Naive B cell (primary cell): ENCODE results near the gene MGLL. TPM values are rescaled to one million over a fixed set of nuclear protein-coding genes. Genes with fewer than 3 reads are reported as not detected.
A peak's percentile ranks its signal among the peaks of the same experiment; 100 is the strongest.

Source experiments
- ATAC-seq, 2 donors: fragments of 150-1000 bp; cut with Tn5 transposase; 2 replicates each; pipeline ENCODE4 v1.10.0; 2021; ENCODE audit warnings: low read depth in 2 of 2, mild to moderate bottlenecking in 2 of 2, moderate library complexity in 2 of 2
- DNase-seq: peaks from one replicate; pipeline ENCODE4 v3.0.0; 2022
- H3K27ac Mint-ChIP-seq, 6 donors: one replicate each; pipeline ENCODE4 v1.8.0; 2020 to 2022; ENCODE audit warnings: mild to moderate bottlenecking in 6 of 6, mixed read lengths in 6 of 6, moderate library complexity in 5 of 6, inconsistent platforms in 2 of 6
- H3K27me3 Mint-ChIP-seq, 3 donors: one replicate each; pipeline ENCODE4 v1.8.0; 2021 to 2022; ENCODE audit warnings: mixed read lengths in 3 of 3, mild to moderate bottlenecking in 1 of 3
- H3K36me3 Mint-ChIP-seq, 2 donors: one replicate each; pipeline ENCODE4 v1.8.0; 2020 to 2022; ENCODE audit warnings: mixed read lengths in 2 of 2, inconsistent platforms in 1 of 2, mild to moderate bottlenecking in 1 of 2
- H3K4me1 Mint-ChIP-seq, 3 donors: one replicate each; pipeline ENCODE4 v1.8.0; 2020 to 2022; ENCODE audit warnings: mixed read lengths in 3 of 3, inconsistent platforms in 1 of 3, mild to moderate bottlenecking in 1 of 3, moderate library complexity in 1 of 3
- H3K4me3 Mint-ChIP-seq, 8 donors: one replicate each; pipeline ENCODE4 v1.8.0; 2020 to 2022; ENCODE audit warnings: mild to moderate bottlenecking in 8 of 8, mixed read lengths in 8 of 8, moderate library complexity in 8 of 8, inconsistent platforms in 2 of 8
- H3K9me3 Mint-ChIP-seq, 7 donors: one replicate each; pipeline ENCODE4 v1.8.0; 2020 to 2022; ENCODE audit warnings: mixed read lengths in 7 of 7, mild to moderate bottlenecking in 5 of 7, inconsistent platforms in 2 of 7, moderate library complexity in 1 of 7
- polyA plus RNA-seq, 6 donors: library from polyadenylated mRNA; unstranded; fragments of 300-500 nt; fragmentation: Illumina TruSeq; gene quantifications; one replicate each; pipeline ENCODE4 v1.2.3, GENCODE V29; 2021; ENCODE audit warnings: low read depth in 6 of 6

MGLL gene
- polyA plus RNA-seq, 6 donors from 2014 or later, result 0.40 to 3.6 (median 1.3) TPM; not detected in 1

DNA sequence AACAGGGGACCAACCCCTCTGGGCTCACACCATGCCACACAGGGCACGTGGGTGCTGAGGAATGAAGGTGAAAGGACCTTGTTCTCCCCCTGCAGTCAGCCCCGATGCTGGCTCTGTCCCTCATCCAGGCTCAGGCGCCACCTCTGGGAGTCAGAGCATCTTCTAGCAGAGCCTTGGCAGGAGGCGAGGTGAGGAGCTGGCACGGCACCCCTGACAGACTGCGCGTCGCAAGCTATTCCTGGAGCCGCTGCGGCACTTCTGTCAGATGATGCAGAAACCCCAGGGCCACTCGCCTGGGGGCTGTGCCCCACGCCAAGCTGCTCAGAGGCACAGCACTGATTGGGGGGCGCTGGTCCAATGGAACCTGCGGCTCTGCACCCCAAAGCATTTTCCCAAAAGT lies 62.0 kb downstream of the MGLL start:
- Mint-ChIP-seq H3K27ac (no peak overlapping the region), H3K4me3 (no peak overlapping the region), H3K4me1 (peaks cover 13 to 27% (median 25%) of the 10 kb centered on the region in 3 donors), H3K9me3 (no peaks in the 10 kb centered on the region), H3K27me3 (peaks cover 0 to 5% (median 4%) of the 10 kb centered on the region in 3 donors), H3K36me3 (no peaks in the 10 kb centered on the region)
- ATAC-seq, result no peak
- DNase-seq, result no peak

DNA sequence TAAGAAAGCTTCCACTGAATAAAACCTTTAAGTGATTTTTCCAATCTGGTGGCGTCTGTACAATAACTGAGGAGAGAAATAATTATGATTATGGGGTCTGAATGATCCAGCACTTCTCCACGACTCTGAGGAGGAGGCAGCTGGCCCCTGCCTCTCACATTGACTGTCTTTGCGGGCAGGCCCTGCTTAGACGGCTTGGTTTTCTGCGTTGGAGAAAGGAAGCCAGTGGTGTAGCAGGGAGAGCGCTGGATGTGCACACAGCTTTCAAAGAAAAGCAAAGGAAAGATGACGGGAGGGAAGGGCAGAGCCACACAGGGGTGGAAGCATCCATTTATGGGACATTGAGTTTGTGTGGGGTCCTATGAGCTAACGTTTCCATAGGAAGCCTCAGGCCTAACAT lies 62.5 kb downstream of the MGLL start:
- H3K4me3 Mint-ChIP-seq, result peak overlapping the region in 1 of 8 donors; percentile 48
- H3K27me3 Mint-ChIP-seq, result peaks cover 0 to 5% (median 4%) of the 10 kb centered on the region in 3 donors
- no peaks in the 10 kb centered on the region for H3K9me3 Mint-ChIP-seq
- no peak overlapping the region for H3K27ac Mint-ChIP-seq
- H3K36me3 Mint-ChIP-seq, result no peaks in the 10 kb centered on the region
- ATAC-seq, result no peak
- DNase-seq, result no peak
- peaks cover 18 to 33% (median 30%) of the 10 kb centered on the region in 3 donors for H3K4me1 Mint-ChIP-seq

DNA sequence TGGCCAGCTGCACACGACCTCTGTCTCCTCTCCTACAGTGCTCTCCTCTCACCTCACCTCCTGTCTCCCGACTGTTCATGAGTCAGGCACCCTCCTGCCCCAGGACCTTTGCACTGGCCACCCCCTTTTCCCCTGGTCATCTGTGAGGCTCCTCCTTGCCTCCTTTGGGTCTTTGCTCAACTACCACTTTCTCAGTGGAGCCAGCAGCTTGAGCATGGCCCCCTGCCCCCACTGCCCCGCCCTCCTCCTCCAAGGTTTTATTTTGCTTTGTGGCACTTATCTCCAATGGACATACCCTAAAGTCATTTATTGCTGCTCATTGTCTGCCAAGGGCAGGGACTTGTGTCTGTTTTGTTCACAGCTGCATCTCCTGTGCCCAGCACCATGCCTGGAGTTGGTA lies 64.3 kb downstream of the MGLL start:
- H3K4me1 Mint-ChIP-seq, result peaks cover 27 to 41% (median 40%) of the 10 kb centered on the region in 3 donors
- H3K27me3 Mint-ChIP-seq, result peaks cover 0 to 5% (median 4%) of the 10 kb centered on the region in 3 donors
- no peaks in the 10 kb centered on the region for H3K9me3 Mint-ChIP-seq
- no peak for DNase-seq
- no peak overlapping the region for H3K4me3 Mint-ChIP-seq
- no peak for ATAC-seq
- H3K36me3 Mint-ChIP-seq, result no peaks in the 10 kb centered on the region
- no peak overlapping the region for H3K27ac Mint-ChIP-seq

DNA sequence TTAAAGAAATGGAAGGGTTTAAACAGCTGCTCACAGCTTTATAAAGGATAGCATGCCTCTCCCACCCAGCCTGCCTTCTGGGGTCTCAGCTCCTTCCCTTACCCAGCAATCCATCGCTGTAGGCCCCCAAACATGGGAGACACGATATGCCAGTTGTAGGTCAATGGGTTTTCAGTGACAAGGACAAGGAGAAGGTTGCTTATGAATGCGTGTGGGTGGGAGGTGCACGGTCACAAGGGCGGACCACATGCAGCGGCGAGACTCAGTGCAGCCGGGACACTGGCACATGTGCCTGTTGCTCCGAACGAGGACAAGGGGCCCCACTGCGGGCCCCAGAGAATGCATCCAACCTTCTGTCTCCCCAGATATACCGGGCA lies 67.0 kb downstream of the MGLL start:
- Mint-ChIP-seq H3K4me1 (peaks cover 21 to 34% (median 31%) of the 10 kb centered on the region in 3 donors), H3K9me3 (no peaks in the 10 kb centered on the region), H3K27ac (peak overlapping the region in 5 of 6 donors; percentile 33 to 90 (median 75)), H3K36me3 (no peaks in the 10 kb centered on the region), H3K4me3 (peak overlapping the region in 6 of 8 donors; percentile 35 to 86 (median 66)), H3K27me3 (no peaks in the 10 kb centered on the region)
- ATAC-seq, result no peak
- DNase-seq, result no peak

DNA sequence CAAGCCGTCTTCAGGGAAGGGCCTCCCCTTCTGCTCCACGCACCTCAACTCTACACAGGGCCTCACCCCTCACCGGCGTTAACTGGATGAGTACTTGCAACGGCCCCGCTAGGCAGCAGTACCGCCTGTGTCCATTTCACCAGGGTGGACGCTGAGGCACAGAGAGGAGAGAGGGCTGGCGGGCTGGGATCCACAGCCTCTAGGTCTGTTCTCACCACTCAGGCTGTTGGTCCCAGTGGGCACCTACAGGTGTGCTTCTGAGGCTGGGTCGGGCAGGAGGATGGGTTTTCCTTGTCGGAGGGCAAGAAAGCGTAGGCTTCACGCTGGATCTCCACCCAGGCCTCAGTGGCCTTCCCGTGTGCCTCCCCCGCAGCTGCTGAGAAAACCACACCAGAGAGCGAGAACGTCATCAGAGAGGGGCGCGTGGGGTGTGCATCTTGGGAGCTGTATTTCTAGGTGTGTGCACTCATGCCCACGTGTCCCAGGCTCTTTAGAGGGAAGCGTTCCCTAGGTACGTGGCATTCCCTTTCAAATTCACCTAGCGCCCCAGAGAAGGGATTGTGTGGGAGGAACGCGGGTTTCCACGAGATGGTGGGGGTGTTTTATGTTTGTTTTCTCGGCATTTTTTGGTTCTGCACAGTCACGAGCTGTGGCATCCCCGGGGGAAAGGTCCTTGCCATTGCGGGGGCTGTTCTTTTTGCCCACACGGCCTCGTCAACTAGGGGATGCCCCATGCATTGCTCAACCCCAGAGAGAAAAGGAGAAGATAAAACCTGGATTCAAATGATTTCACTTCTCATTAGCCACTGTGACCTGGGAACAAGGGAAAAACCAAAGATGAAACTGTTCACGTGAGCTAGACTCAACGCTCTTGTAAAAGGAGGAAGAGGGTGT lies 67.7 kb downstream of the MGLL start:
- H3K4me1 Mint-ChIP-seq, result peaks cover 27 to 38% (median 37%) of the 10 kb centered on the region in 3 donors
- DNase-seq, result peak; percentile 46
- H3K36me3 Mint-ChIP-seq, result no peaks in the 10 kb centered on the region
- peaks cover 0 to 3% (median 0%) of the 10 kb centered on the region in 3 donors for H3K27me3 Mint-ChIP-seq
- H3K4me3 Mint-ChIP-seq, result peak overlapping the region in 7 of 8 donors; percentile 41 to 86 (median 64)
- peak; percentile 86 to 87 for ATAC-seq
- no peaks in the 10 kb centered on the region for H3K9me3 Mint-ChIP-seq
- H3K27ac Mint-ChIP-seq, result peak overlapping the region in 4 of 6 donors; percentile 33 to 90 (median 79)

DNA sequence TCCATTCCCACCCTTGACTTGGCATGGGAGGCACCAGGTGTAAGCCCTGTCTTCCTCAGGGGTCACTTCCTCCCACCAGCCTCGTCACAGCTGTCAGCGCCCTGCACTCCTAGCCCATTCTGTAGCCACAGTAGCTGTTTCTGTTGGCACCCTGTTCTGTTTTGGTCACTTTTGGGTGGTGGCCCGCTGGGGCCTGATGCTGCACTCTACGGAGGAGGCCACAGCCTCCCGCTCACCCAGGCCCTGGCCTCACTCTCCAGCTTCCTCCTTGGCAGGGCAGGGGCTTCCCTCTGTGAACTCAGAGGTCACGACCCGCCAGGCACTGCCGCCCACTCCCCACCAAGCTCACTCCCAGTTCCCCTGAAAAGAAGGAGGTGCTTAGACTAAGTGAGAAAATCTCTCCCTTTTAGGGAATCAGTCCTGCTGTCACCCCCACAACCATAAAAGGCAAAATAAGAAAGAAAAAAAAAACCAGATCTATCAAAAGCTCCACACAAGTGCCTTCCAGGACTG lies 68.4 kb downstream of the MGLL start:
- Mint-ChIP-seq H3K4me1 (peaks cover 30 to 42% (median 39%) of the 10 kb centered on the region in 3 donors), H3K27ac (peak overlapping the region in 2 of 6 donors; percentile 11 to 47), H3K27me3 (peaks cover 0 to 6% (median 0%) of the 10 kb centered on the region in 3 donors), H3K36me3 (no peaks in the 10 kb centered on the region), H3K9me3 (no peaks in the 10 kb centered on the region), H3K4me3 (peak overlapping the region in 2 of 8 donors; percentile 52 to 69)
- ATAC-seq, result peak in 1 of 2 donors; percentile 10
- no peak for DNase-seq

DNA sequence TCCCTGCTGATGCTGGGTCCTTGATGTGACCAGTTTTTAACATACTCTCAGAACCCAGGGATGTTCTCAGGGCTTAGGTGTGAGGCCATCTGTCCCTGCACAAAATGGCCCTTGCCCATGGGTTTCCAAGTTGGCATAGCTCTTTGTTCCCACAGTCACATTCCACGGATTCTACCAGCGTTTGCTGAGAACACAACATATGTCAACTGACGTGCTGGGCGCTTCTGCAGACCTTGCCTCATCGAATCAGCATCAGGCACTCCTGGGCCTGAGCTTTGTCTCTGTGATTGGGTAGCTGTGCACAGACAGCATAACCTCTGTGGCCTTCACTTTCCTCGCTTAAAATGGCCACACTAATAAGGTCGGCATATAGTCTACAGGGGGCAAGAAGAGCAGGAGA lies 69.0 kb downstream of the MGLL start:
- no peak for ATAC-seq
- no peaks in the 10 kb centered on the region for H3K9me3 Mint-ChIP-seq
- H3K27ac Mint-ChIP-seq, result no peak overlapping the region
- H3K27me3 Mint-ChIP-seq, result peaks cover 0 to 6% (median 0%) of the 10 kb centered on the region in 3 donors
- no peak for DNase-seq
- peaks cover 30 to 42% (median 39%) of the 10 kb centered on the region in 3 donors for H3K4me1 Mint-ChIP-seq
- no peaks in the 10 kb centered on the region for H3K36me3 Mint-ChIP-seq
- H3K4me3 Mint-ChIP-seq, result no peak overlapping the region

DNA sequence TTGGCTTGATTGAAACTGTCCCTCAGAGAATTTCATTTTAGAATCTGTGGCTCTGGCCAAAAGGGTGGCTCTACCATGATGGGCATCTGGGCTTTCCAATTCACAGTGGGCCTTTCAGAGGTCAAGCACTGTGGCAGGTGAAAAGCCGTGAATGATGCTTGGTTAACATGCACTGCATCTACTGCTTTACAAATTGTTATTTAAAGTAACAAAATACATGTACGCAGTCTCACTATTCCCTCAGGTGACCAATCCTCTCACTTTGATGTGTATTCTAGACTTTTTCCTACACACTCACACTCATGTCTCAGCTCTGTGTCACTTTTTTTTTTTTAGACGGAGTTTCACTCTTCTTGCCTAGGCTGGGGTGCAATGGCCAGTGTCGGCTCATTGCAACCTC lies 70.5 kb downstream of the MGLL start:
- Mint-ChIP-seq H3K4me3 (no peak overlapping the region), H3K4me1 (peaks cover 30 to 47% (median 39%) of the 10 kb centered on the region in 3 donors), H3K36me3 (no peaks in the 10 kb centered on the region), H3K27me3 (peaks cover 0 to 13% (median 6%) of the 10 kb centered on the region in 3 donors), H3K9me3 (no peaks in the 10 kb centered on the region), H3K27ac (no peak overlapping the region)
- no peak for DNase-seq
- no peak for ATAC-seq

DNA sequence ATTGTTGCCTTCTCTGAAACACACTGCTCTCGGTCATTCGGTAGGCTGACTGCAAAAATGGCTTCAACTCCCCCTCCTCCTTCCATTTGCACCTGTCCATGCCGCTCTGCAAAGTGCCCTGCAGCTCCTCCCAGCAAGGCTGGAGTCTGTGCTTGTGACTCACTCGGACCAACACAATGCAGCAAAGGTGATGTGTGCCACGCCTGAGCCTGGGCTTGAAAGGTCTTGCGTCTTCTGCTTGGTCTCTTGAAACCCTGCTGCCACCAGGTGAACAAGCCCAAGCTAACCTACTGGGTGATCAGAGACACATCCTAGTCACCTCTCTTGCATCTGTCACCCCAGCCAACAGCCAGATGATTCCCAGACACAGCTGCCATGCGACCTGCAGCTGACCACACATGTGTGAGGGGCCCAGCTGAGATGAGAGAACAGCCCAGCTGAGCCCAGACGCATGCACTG lies 71.1 kb downstream of the MGLL start:
- no peak for DNase-seq
- Mint-ChIP-seq H3K27ac (no peak overlapping the region), H3K27me3 (peaks cover 0 to 13% (median 9%) of the 10 kb centered on the region in 3 donors)

DNA sequence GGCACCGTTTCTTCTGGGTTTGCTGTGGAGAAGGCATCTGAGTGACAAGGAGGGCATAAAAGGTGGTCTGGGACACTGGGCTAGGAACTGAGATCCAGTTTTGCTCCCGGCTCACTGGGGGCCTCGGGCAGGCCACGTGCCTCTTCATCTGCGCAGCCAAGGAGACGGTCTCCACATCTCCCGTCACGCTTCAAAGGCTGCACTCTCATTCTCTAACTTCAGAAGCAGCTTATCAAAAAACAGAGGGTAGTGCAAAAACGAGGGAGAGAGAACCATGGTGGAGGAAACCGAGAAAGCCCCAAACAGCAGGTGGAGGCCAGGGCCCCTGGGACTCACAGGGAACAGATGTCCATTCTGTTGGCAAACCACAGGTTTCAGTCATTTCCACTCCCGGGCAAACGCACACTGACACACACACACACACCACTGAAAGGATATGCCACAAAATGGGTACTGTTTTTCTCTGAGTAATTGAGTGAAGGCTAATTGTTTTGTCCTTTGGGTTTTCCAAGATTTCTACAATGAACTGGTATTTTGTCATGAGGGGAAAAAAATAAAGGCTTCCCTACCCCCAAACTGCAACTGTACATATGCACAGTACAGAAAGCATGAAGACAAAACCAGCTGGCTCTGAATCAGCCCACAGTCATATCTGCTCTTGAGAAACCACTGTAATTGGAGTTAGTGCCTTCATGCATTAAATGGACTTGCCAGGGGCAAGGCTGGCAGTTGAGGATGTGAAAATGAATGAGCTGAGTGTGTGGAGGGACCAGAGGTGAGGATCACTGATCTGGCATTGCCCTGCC lies 71.9 kb downstream of the MGLL start:
- Mint-ChIP-seq H3K4me3 (peak overlapping the region in 1 of 8 donors; percentile 23), H3K36me3 (no peaks in the 10 kb centered on the region), H3K27ac (peak overlapping the region in 2 of 6 donors; percentile 14 to 48), H3K9me3 (no peaks in the 10 kb centered on the region), H3K27me3 (peaks cover 0 to 13% (median 9%) of the 10 kb centered on the region in 3 donors), H3K4me1 (peaks cover 30 to 41% (median 33%) of the 10 kb centered on the region in 3 donors)
- DNase-seq (no peak), ATAC-seq (no peak)

More for the DNA sequence above, 71.1 kb downstream of the MGLL start:
- Mint-ChIP-seq H3K4me3 (no peak overlapping the region), H3K36me3 (no peaks in the 10 kb centered on the region), H3K4me1 (peaks cover 30 to 42% (median 39%) of the 10 kb centered on the region in 3 donors), H3K9me3 (no peaks in the 10 kb centered on the region)
- ATAC-seq, result no peak

DNA sequence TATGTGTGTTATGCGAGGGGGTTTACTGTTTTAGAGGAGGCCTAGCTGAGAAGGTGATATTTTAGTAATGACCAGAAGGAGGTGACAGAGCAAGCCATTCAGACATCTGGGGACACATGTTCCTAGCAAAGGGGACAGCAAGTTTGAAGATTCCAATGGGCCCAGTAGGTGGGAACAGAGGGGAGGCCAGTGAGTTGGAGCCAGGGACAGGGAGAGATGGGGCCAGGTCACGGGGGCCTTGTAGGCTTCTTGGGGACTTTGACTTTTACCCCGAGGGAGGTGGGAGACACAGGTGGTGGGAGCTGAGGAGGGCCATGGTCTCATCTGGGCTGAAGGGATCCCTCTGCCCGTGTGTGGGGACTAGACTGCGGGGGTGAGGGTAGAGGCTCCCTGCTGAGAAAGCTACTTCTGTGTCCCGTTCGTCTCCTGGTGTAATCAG lies 72.5 kb downstream of the MGLL start:
- H3K4me3 Mint-ChIP-seq, result peak overlapping the region in 1 of 8 donors; percentile 38
- H3K36me3 Mint-ChIP-seq, result no peaks in the 10 kb centered on the region
- DNase-seq (no peak), ATAC-seq (no peak)
- peaks cover 0 to 13% (median 9%) of the 10 kb centered on the region in 3 donors for H3K27me3 Mint-ChIP-seq
- H3K9me3 Mint-ChIP-seq, result no peaks in the 10 kb centered on the region
- peaks cover 24 to 35% (median 26%) of the 10 kb centered on the region in 3 donors for H3K4me1 Mint-ChIP-seq
- peak overlapping the region in 1 of 6 donors; percentile 14 for H3K27ac Mint-ChIP-seq

DNA sequence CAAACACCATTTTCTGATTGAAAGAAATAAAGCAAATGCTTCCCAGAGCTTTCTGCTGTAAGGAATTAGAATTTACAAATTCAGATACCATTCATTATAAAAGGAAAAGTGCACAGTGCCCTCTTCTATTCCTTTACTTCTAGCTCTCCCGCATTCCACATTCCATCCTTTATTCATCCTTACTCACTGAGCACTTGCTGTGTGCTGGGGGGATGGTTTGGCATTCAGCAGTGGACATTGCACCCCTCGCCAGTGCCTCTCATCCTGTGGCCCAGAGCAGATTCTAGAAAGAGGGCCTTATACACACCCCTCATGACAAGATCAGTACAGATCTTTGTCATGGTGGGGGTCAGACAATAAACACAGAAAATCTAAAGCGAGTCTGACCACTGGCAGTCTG lies 73.0 kb downstream of the MGLL start:
- H3K27me3 Mint-ChIP-seq, result peaks cover 0 to 13% (median 9%) of the 10 kb centered on the region in 3 donors
- peak overlapping the region in 1 of 8 donors; percentile 38 for H3K4me3 Mint-ChIP-seq
- DNase-seq (no peak), ATAC-seq (no peak)
- no peaks in the 10 kb centered on the region for H3K36me3 Mint-ChIP-seq
- H3K9me3 Mint-ChIP-seq, result no peaks in the 10 kb centered on the region
- peaks cover 20 to 30% (median 22%) of the 10 kb centered on the region in 3 donors for H3K4me1 Mint-ChIP-seq
- H3K27ac Mint-ChIP-seq, result peak overlapping the region in 1 of 6 donors; percentile 14
